ENCODE data around the gene CEND1. TPM values are rescaled to one million over a fixed set of nuclear protein-coding genes. Genes with fewer than 3 reads are reported as not detected.
A peak's percentile ranks its signal among the peaks of the same experiment; 100 is the strongest.

Gene CEND1
- total and polyA plus RNA-seq, 2 of the 13 experiments (the other 11 are each of a cell fraction or from before 2014, with no cell fraction given) = not detected

GRCh38 chr11:813456-814096 is 23.7 kb upstream of the CEND1 start (continued):
- TF ChIP-seq AHDC1 (CRISPR knock-in tag; IDR thresholded peaks at IDR 0.05; ENCODE audit: borderline replicate concordance) (no peak), THAP7 (CRISPR knock-in tag; IDR thresholded peaks at IDR 0.05) (no peak), ZNF687 (CRISPR knock-in tag; IDR thresholded peaks at IDR 0.05) (peak; percentile 31), SIN3B (IDR thresholded peaks at IDR 0.05; ENCODE audit: low read length) (no peak), BCL3 (CRISPR knock-in tag; IDR thresholded peaks at IDR 0.05) (no peak), FOXK2 (IDR thresholded peaks at IDR 0.05) (no peak), PAF1 (CRISPR knock-in tag; IDR thresholded peaks at IDR 0.05) (peak; percentile 91), ZBTB38 (CRISPR knock-in tag; IDR thresholded peaks at IDR 0.05) (peak; percentile 47; the same call in 1 of the 2 replicates), SNRNP70 (IDR thresholded peaks at IDR 0.05; ENCODE audit: low read depth, low read length) (no peak), ZNF282 (IDR thresholded peaks at IDR 0.05; ENCODE audit: partially characterized antibody) (no peak), CERS6 (CRISPR knock-in tag; IDR thresholded peaks at IDR 0.05) (no peak), AGO1 (IDR thresholded peaks at IDR 0.05; ENCODE audit: low read depth, low read length, poor library complexity, severe bottlenecking) (peak; percentile 73)

Data from HepG2 (cell line).